GM04503 (cell line): ENCODE results near the gene CEP72.

Experiments
- DNase-seq: peaks from one replicate; pipeline ENCODE4 v3.0.0-alpha.2; 2012; ENCODE audit warnings: low read depth

CEP72 gene

DNA sequence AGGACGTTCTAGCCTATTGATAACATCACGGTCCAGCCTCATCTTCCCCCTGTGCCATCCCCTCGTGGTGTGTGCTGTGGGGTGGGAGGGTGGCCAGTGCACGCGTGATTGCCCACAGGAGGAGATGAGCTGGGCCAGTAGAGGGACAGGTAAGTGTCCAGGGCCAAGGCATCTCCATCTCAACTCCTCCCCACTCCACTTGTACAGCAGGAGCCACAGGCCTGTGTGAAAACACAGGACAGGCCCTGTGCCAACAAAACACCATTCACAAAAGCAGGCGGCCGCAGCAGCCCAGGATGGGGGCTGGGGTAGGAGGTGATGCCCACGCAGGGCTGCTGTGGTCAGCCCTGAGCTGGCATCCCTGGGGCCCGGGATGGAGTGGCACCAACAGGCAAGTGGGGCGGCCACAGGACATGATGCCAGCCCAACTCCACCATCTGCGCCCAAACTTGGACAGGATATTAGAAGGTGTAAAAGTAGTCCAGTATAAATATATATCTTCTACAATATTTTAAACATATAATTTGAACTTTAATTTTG is 48.4 kb downstream of the CEP72 start:
- DNase-seq = no peak

DNA sequence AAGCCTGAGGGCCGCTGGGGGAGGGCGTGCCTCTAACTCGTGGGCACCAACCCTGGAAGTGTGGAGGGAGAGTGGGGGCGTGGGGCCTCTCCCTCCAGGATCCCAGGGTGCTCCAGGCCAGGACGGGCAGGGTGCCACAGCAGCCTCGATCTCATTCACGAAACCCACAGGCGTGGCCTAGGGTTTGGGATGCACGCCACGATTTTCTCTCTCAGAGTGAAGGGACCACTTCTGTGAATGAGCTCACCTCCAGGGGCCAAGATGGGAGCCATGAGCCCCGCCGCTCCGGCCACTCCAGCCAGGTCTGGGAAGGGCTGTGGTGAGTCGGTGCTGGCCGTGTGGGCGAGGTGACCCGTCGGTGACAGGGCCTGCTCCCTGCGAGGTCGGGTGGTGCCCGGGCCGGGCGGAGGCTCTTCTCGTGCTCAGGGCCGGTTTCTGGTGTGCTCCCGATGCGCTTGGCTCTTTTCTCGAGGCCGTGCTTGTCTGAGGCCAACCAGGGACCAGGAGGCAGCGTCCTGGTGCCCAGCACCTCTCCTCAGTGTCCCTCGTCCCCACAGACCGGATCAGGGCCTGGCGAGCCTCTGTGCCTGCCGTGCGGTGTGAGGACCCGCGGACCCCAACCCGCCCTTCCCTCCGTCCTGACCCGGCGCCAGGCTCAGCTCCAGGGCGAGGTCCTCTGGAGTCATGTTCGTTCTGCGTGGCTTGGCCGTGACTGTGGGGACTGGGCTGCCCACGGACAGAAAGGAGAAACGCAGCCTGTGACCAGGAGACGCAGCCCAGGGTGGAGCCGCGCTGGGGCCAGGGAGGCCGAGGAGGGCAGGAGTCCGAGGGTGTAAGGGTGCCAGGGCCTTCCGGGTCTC is 50.0 kb downstream of the CEP72 start:
- DNase-seq = no peak

DNA sequence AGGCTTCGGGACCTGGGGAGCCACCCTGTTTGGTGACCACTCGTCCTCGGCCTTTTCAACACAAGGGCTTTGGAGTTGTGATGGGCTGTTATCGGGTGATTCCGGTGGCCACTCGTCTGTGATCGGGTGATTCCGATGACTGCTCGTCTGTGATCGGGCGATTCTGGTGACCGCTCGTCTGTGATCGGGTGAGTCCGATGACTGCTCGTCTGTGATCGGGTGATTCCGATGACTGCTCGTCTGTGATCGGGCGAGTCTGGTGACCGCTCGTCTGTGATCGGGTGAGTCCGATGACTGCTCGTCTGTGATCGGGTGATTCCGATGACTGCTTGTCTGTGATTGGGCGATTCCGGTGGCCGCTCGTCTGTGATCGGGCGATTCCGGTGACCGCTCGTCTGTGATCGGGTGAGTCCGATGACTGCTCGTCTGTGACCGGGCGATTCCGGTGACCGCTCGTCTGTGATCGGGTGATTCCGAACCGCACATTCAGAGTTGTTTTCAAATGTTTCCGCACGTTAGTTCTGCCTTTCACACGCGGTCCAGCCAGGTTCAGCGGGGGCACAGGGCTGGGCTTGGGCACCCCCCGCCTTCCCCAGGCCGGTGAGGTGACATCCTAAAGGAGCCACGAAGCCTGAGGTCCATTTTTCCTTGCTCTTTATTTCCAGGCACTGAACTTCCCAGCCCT is 50.8 kb downstream of the CEP72 start:
- DNase-seq = no peak

DNA sequence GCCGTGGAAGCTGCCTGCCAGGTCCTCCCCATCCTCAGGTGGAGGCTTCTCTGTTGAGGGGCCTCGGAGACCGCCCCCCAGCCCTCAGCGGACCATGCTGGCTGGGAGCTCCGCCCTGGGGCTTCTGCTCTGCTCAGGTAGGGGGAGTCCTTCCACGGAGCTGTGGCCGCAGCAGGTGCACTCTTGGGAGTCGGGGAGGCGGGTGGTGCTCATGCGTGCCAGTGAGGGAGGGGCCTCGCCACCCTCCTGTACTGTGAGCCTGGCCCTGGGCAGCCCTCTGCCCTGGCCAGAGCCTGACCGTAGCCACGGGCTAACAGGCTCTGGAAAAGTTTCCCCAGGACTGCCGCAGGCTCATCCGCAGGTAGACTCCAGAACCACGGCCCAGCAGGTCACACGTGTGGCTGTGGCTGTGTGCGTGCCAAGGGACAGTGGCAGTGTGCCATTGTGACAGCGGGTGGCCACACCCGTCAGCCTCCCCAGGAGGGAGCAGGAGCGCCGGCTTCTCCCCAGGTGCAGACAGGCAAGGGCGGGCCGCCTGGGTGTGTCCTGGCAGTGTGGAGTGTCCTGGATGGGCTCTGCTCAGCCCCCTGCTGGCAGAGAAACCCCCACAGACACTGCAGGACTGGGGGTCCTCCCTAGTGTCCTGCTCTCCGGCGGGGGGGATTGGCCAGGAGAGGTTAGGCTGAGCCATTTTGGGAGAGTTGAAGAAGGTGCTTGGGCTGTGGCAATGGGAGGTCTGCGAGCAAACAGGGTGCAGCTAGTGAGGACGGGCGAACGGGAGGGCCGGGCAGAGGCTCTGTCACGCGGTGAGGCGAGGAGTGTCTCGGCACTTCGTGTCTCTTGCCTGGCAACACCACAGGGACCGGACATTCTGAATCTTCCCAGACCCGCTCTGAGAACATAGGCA is 51.5 kb downstream of the CEP72 start:
- no peak for DNase-seq

DNA sequence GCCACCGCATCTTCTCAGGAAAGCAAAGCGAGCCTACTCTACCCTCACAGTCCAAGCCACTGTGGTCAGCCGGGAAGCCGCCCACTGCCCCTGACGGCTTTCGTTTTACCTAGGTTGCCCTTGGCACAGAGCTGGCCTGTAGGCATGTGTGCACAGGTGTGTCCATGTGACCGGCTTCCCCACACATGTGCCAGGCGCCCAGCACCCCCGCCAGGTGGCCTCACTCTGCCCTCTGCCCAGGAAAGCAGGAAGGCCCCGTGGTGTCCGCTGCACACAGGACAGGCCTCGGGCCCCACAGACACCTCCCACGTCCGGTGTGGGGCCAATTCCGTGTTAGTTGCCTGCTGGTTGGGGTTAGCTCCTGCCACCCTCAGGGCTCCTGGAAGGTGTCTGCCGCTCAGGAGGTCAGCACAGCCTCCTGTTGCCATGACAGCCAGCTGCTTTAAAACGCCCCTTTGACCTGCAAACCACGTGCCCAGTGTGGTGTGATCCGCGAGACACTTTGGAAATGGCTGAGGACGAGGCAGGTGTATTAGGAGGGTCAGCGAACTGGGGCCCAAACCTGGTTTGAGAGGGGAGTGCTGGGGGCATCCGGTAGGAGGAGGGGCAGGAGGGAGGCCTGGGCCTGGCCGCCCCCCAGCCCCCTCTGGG is 52.3 kb downstream of the CEP72 start:
- DNase-seq = no peak

DNA sequence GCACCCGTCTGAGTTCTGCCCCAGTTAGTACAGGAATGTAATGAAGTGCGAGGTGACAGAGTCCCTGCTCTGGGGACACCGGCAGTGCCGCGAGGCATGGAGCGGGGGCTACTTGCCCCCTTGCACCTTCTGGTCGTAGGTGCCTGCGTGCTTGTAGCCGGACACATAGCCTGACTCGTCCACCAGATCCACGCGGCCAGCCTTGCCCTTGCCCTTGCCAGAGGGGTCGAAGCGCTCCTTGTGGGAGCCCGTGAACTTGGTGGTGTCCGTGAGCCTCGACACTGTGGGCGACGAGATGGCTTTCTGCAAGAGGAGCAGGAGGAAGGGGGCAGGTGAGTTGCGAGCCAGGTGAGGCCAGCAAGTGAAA is 52.8 kb downstream of the CEP72 start:
- DNase-seq = no peak

DNA sequence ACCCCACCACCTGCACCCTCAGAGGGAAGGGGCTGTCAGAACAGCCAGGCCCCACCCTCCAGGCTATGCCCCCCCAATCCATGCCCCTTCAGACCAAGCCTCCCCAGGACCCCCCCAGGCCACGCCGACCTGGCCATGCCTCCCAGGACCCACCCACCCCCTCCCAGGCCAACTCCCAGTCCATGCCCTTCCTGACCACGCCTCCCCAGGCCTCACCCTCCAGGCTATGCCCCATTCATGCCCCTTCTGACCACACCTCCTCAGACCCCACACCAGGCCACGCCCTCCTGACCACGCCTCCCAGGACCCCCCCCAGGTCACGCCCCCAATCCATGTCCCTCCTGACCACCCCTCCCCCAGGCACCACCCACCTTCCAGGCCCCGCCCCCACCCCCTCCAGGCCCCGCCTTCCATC is 53.4 kb downstream of the CEP72 start:
- DNase-seq = no peak

DNA sequence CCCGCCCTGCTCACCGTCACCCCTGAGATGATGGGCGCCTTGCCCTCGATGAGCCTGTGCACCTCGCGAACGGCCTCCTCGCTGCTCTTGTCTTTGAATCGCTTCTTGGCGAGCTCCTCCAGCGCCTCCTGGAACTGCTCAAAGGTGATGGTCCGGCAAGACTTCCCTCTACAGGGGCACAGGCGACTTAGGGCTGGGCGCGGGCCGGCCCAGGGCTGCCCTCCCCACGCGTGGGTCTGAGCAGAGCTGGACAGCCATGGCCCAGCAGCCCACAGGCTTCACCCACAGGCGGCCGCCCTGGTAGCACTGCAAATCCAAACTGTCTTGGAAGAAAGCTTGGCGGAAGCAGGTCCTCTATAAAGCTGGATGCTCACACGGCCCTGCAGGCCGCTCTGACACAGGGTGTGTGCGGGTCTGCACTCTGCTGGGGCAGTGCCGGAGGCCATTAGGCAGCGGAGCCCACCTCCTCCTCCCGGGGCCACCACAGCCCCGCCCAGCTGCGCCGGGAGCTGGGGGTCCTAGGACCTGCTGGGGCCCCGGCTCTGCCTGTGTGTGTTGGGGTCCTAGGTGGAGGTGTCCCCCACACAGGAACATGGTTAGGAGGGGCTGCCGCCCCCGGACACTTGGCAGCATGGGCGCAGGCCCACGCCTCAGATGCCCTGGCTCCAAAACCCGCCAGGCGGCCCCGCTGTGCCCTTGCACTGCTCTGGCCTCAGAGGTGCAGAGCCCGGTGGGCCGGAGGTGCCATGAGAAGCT is 54.0 kb downstream of the CEP72 start:
- DNase-seq = no peak

DNA sequence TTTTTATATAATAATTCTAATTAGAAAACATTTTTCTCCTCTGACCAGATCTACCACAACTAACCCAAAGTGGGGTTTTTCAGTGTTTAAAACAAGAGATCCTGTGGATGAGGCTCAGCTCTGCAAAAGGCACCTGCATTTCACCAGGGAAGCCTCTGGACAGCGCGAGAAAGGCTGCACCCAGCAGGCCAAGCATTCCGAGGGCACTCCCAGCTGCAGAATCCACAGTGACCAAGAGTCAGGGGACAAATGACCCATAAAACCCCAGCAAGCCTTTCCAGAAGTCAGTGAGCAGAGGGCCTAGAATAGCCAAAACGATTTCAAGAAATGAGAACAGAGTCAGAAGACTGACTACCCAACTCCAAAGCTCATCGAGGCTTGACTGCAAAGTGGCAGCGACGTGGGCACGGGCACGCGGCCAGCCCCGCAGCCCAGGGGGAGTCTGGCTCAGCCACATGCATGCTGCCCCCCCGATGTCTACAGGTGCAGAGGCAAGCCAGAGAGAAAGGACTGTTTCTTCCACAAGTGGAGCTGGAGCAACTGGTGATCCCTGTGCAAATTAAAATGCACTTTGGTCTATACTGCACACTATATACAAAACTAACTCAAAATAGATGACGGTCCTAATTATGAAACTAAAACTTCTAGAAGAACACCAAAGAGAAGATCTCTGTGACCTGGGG is 54.8 kb downstream of the CEP72 start:
- DNase-seq = no peak

DNA sequence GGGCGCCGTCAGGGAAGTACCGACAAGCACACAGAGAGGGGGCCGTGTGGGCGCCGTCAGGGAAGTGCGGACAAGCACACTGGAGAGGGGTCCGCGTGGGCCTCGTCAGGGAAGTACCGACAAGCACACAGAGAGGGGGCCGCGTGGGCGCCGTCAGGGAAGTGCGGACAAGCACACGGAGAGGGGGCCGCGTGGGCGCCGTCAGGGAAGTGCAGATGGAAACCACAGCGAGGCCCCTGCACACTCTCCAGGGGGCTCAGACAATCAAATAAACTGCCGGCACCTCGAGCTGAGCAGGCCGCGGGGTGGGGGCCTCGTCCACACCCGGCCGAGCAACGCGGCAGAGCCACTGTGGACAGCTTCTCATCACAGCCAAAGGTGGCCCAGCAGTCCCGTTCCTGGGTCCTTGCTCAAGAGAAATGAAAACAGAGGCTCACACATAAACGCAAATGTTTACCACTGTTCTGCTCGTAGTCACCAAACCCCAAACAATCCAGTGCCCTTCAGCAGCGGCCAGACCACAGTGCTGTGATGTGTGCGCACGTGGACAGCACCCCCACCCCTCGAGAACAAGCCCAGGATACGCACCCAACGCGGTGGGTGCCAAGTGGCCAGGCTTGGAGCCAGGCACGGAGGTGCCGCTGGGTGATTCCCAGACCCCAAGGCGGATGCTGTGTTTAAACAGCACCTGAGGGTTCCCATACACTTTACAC is 56.3 kb downstream of the CEP72 start:
- DNase-seq = no peak

DNA sequence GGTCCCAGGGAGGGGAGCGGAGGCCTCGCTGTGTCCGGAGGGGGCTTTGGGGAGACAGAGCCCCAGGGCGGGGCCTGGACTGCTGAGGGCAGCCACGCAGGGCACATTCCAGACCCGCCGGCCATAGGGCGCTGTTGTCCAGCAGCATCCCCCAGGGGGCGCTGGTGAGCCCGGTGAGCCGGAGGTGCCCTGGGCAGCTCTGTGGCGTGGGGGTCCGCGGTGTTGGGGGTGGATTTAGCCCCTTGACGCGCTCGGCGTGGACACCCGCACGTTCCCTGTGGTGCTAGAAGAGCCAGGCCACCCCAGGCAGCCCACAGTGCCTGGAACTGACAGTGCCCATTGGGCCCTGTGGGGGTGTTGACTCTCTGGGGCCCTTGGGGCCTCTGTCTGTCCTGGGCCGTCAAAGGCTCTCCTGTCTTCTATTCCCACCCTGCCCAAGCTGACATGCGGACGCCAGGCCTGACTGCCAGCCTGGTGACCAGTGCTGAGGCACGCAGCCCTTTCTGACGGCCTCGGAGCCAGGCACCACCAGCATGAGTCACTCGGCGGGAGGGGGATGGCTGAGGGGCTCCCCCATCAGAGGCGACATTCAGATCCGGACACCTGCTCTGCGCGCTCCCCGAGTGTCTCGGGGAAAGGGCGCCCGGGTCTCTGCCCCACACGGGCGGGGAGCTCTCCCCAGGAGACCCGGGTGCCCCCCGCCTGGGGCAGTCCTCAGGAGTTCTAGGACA is 57.1 kb downstream of the CEP72 start:
- no peak for DNase-seq

DNA sequence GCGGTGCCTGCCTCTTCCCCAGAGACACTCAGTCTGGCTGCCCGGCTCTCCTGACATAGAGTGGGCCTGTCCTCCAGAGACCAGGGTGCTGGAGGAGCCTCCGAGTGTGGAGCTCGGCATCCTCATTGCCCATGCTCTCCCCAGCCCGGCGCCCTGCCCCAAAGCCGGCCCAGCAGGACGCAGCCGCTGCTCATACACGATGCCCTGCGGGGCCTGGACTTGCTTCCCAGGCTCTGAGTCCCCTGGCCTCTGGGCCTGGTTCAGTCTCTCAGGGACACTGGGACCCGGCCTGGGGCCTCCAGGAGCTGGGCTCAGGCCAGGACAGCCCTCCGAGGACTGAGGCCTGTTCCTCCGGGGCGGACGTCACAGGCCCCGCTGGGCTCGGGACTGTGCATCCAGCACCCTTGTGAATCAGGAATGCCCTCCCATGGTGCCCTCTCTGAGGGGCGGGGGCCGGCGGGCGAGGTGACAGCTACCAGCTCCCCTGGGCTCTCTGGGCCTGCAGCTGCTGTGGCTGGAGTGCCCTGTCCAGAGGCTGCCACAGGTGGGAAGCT is 57.8 kb downstream of the CEP72 start:
- DNase-seq = no peak

DNA sequence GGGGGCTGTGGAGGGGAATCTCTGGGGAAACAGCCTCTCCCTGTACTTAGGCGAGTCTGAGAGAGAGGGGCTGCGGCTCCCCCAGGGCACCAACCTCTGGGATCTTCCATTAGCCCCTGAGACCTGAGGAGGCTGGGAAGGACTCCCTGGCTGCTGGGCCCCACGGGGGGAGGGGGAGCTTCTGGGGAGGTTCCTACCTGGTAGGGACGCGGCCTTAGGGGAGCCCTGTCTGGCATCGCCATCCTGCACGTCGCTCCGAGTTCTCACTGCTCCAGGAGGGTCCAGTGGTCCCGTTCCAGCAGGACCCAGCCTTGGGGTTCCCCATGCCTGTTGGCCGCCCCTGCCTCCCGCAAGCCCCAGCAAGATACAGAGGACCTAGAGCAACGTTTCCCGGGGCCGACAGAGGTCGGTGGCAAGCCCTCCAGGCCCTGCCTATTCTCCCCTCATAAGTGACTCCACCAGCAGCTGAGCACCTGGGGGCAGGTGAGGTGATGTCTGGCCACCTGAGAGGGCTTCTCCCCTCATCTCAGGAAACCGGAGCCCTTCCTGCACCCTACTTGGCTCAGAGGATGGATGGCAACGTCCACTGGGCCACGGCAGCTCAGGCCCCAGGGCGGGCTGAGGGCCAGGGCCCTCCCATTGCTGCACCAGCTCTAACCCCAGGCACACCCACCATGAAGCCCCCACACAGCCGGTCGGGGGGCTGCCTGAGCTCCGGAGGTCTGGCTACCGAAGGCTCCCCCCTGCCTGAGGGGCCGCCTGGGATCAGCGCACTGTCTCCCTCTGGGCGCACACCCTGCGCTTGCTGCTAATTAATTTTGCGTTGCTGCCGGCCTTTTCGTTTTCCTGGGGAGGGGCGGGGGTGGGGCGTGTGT is 58.5 kb downstream of the CEP72 start:
- no peak for DNase-seq

DNA sequence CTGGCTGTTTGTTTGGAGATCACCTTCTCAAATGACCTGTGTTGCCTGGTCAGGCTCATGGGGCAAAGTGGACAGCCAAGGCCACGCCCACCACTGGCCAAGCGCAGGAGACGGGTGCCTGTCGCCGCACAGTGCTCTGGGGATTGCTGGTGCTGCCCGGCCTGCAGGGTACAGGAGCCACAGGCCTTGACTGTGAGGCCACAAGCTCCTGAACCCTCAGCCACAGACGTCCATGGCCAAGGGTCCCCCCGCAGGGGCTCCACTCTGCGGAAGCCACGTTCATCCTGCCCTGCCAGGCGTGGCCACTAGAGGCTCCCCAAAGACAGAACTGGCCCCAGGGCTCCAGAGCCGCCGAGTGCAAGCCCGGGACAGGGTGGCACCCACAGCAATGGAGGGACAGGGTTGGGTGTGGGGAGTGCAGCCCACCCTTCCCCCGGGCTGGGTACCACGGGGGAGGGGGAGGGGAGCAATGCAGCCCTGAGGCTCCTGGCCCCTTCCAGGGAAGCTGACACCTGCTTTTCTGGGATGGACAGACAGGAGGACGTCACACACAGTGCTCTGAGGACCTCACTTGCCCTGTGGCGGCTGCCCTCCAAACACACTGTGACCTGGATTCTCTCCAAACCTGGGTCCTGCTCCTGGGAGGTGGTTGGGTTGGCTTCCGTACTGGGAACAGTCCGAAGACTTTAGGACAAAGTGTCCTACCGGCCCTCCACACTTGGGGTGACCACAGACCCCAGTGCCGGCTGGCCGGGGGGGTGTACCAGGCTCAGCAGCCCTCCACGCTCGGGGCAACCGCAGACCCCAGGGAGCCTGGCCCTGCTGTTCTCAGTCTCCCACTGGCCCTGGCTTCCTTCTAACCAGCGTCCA is 59.6 kb downstream of the CEP72 start:
- DNase-seq = no peak

DNA sequence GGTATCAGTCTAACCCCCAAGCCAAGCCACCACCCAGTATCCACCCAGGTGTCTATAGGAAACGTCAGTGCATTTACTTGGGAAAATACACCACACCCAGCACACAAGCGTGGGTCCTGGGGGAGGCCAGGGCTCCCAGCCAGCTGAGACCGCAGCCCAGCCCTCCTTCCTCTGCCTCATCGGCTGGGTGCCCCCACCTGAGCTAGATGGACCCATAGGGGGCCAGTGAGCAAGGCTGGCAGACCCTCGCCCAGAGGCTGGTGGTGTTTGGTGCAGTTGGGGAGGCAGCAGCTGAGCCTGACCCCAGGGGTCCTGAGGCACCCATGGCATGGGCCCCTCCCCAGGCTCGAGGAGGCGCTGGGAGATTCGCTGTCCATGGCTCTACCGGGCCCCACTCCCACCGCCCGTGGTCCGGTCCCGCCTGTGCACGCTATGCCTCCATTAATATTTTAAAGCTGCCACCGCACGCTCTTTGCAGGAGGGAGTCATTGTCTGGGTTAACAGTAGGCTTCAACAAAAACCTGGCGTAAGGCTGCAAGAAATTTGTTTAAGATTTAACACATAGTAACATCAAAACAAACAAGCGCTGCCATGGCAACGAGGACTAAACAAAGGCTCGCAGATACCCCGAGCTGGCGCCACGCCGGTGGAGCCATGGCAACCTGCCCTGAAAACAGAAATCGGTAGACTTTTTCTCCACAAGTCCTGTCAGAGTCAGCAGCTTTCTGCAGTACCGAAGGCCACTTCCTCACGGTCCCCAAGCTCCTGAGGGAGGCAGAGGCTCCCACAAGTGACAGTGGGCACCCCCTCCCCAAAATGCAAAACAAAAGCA is 60.4 kb downstream of the CEP72 start:
- DNase-seq = peak; percentile 37
